ENCODE results near the gene F5. TPM values are rescaled to one million over a fixed set of nuclear protein-coding genes. Genes with fewer than 3 reads are reported as not detected.

The F5 gene
- total and polyA plus RNA-seq, 10 of the 15 experiments (the other 5 are each of a cell fraction or from before 2014, with no cell fraction given): under 0.01 to 3.8 (median 0.40) TPM

GRCh38 chr1:169601096-169601881 lies 15.0 kb upstream of the F5 start (continued):
- no peak for TF ChIP-seq MAX (IDR thresholded peaks at IDR 0.05; ENCODE audit: low read depth, low read length)
- TF ChIP-seq RAD51 (IDR thresholded peaks at IDR 0.05): no peak
- TF ChIP-seq RELB (IDR thresholded peaks at IDR 0.05; ENCODE audit: low read depth): 0 out of 2 replicates have a peak, but pooled peaks have one; percentile 19
- TF ChIP-seq FOXM1 (IDR thresholded peaks at IDR 0.05; ENCODE audit: low read depth, low read length): 0 out of 2 replicates have a peak, but pooled peaks have one; percentile 39
- no peak for TF ChIP-seq SUPT20H (IDR thresholded peaks at IDR 0.05; ENCODE audit: borderline replicate concordance, control insufficient read depth, low read depth, low read length)
- TF ChIP-seq BCLAF1 (IDR thresholded peaks at IDR 0.05): no peak
- TF ChIP-seq EZH2 (IDR thresholded peaks at IDR 0.05; ENCODE audit: borderline replicate concordance, control insufficient read depth, low read depth, low read length): no peak
- peak; percentile 13; the same call in 1 of the 2 replicates for TF ChIP-seq ATF3 (IDR thresholded peaks at IDR 0.05; ENCODE audit: borderline replicate concordance, extremely low read depth, low read depth, low read length)
- TF ChIP-seq SMC3 (IDR thresholded peaks at IDR 0.05; ENCODE audit: borderline replicate concordance, low read length): peak; percentile 85; the same call in 1 of the 2 replicates
- no peak for TF ChIP-seq RFX5 (IDR thresholded peaks at IDR 0.05; ENCODE audit: low read depth, low read length)
- TF ChIP-seq ZNF24 (IDR thresholded peaks at IDR 0.05): peak; percentile 93
- no peak for TF ChIP-seq TAF1 (IDR thresholded peaks at IDR 0.05; ENCODE audit: borderline replicate concordance, low read depth, low read length)
- no peak for TF ChIP-seq IRF4 (IDR thresholded peaks at IDR 0.05; ENCODE audit: low read depth, low read length)
- no peak for TF ChIP-seq PML (IDR thresholded peaks at IDR 0.05; ENCODE audit: low read length)
- no peak for TF ChIP-seq EP300 (IDR thresholded peaks at IDR 0.05; ENCODE audit: borderline replicate concordance in 1 of 2, control insufficient read depth in 1 of 2, low read depth in 2 of 2, low read length in 2 of 2)
- no peak for TF ChIP-seq FOXK2 (IDR thresholded peaks at IDR 0.05)
- TF ChIP-seq CHD4 (IDR thresholded peaks at IDR 0.05): no peak
- no peak for TF ChIP-seq CREM (IDR thresholded peaks at IDR 0.05; ENCODE audit: low read depth)

All from GM12878 (cell line).